GM11168 (cell line): ENCODE results near the gene RER1.

Experiments
- in situ Hi-C: fragments of 300-500 bp; cut with MboI; formaldehyde crosslinking; loops from one replicate; pipeline ENCODE4 v1.12.0; 2022; ENCODE audit warnings: low sequenced_read_pairs; ENCODE audit not compliant: unreplicated experiment

Gene RER1

DNA sequence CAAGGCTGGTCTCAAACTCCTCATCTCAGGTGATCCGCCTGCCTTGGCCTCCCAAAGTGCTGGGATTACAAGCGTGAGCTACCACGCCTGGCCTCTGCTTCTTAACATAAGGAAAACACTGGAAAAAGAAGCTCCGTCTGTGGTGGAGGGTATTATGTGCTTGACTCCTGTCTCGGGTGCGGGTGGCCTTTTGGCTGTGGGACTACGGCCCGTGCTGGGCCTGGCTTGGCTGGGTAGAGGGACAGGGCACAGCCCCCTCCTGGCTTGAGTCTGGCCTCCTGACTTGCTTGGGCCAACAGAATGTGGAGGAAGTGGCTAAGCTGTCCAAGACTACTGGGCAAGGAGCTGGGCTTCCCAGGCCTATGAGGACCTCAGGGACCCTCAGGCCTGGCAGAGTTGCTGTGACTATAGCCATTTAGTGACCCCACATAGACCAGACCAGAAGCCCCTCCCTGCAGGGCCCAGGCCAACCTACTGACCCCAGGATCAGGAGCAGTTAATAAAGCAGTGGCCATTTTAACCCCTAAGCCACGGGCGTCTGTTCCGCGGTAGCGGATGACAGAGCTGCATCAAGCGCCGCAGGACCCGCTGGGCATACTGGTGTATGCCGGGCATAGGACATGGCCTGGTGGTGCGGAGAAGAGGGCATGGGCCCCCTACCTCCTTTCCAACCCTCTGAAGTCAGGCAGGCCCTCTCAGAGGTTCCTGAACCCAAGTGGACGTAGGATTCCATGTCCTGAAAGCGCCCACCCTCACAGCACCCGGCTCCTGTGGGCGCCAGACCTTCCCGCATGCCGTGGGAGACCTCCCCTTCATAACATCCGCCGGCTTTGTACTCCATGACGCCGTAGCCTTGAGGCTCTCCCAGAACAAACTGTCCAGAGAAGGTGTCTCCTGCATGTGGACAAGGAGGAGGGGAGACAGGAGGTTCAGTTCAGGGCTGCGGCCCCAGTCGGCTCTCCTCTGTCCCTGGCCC lies 4.7 kb upstream of the RER1 start:
- in situ Hi-C loops = no loop called here

DNA sequence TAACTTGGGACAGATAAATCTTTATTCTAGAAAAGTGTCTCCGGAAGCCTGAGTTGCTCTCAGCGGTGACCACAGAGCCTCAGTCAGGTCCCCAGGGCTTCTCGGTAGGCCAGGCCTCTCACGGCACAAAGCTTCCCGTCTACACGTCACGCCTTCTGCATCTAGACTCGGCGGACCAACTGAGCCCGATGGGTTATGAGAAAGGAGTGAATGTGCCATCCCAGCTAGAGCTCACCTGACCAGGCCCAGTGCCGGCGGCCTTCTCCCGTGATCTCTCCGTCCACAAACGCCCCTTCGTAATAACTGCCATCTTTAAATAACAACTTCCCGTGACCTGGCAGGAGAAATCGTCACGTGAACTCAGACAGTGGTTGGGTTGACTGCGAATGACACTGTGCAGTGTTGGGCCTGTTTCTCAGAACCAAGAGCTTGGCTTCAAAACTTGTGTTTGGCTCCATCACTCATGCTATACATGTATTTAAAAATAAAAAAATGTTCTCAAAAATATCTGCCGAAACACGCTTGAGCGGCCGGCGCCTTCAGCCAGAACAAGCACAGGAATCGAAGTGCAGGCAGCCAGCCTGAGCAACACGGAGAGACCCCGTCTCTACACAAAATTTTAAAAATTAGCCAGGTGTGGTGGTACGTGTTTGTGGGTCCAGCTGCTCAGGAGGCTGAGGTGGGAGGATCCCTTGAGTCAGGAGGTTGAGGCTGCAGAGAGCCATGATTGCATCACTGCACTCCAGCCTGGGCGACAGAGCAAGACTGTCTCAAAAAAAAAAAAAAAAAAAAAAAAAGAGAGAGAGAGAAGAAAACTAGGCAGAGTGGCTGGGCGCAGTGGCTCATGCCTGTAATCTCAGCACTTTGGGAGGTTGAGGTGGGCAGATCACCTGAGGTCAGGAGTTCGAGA lies 3.4 kb upstream of the RER1 start:
- in situ Hi-C loops = no loop called here

DNA sequence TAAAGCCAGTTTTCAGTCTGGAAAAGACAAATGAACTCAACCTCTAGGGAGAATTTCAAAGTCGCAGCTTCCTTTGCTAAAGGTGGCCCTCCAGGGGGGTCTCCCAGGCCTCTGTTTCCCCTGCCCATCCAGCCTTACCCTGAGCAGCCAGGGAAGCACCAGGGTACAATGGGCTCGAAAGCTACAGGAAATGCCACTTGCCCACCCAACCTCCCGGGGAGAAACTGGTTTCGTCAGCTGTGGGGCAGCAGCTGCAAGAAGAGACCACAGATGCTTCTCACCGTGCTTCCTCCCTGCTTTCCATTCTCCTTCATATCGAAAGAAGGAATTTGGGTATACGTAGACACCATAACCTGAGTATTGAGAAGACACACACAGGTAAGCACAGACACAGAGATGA lies 2.0 kb upstream of the RER1 start:
- in situ Hi-C loops = no loop called here

DNA sequence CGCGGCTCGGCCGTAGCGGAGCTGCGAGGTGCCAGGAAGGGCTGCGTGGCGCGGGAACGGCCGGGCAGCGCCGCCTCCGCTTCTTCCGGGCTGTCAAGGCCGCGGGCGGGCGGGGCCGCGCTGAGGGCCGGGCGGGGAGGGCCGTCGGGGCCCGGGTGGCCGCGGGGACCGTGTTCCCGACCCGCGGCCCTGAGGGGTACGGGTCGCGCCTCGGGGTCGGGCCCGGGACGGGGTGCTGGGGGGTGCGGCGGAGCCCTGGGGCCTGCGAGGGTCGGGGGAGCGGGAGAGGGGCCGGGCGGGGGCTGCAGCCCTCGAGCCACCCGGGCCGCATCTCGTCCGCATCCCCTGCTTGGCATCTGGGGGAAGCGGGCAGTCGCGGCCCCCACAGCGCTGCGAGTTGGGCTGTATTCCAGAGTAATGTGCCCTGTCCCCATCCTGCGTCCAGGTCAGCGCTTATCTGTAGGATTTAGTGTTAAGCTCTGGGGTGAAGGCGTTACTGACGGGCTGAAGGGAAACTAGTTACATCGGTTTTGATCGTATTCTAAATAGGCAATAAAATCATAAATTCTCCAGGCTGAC lies 379 bp downstream of the RER1 start:
- in situ Hi-C loops = no loop called here

DNA sequence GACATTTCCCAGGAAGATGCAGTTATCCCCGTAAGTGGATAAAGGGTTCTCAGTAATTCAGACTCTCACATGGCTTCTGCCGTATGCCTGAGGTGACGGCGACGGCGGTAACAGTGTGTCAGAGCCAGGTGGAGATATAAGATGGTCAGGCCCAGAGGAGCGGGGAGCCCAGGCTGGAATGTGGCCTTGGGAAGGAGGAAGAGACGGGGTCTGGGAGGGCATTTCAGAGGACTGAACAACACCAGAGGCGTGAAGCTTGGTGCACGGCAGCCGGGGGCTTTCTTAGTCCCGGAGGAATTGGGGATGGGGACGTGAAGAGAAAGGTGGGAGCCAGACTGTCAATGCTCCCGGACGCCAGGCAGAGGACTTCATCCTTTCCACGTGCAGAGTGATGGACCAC lies 1.0 kb downstream of the RER1 start:
- in situ Hi-C loops = no loop called here

DNA sequence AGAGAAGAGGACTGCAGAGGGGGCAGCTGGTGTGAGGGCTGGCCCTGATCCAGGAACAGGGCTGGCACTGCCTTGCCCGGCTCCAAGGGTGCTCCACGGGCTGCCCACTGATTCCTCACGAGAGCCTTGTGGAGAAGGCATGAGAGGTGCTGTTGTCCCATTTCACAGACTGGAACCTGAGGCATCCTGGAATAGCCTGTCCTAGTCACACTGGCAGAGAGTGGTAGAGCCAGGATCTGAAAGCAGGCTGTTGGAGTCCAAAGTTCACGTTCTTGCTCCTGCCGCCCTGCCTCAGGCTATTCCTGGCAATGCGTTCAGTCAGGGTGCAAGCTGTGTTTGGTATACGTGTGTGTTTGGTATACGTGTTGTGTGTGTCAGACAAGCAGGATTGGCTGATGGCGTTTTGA lies 1.8 kb downstream of the RER1 start:
- in situ Hi-C loops = no loop called here

- in situ Hi-C loops = no loop called here
Measured at GRCh38 chr1:2394220-2394619, 2.6 kb downstream of the RER1 start.

GRCh38 chr1:2394761-2395160 lies 3.1 kb downstream of the RER1 start:
- in situ Hi-C loops = no loop called here

DNA sequence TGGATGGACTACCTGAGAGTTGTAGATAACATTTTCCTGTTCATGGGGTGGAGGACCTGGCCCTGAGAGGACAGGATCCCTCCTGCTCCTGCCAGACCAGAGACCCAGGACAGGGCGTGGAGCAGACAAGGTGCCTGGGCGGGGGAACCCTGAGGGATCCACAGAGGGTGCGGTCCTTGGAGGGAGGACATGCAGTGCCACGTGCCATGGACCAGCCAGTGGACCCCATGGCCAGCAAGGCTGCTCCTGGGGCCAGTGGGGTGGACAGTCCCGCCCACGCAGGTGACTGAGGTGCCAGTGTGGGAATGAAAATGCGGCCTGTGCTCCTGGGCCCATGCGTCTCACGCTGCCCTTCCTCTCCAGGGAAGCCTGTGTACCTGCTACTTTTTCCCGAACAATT lies 3.6 kb downstream of the RER1 start:
- in situ Hi-C loops = no loop called here

GRCh38 chr1:2396059-2396458 lies 4.4 kb downstream of the RER1 start:
- in situ Hi-C loops = no loop called here

GRCh38 chr1:2396476-2396875 lies 4.8 kb downstream of the RER1 start:
- in situ Hi-C loops = no loop called here

- in situ Hi-C loops = no loop called here
Measured at GRCh38 chr1:2397007-2397679, 5.5 kb downstream of the RER1 start.

- in situ Hi-C loops = no loop called here
Measured at GRCh38 chr1:2398871-2399270, 7.2 kb downstream of the RER1 start.

DNA sequence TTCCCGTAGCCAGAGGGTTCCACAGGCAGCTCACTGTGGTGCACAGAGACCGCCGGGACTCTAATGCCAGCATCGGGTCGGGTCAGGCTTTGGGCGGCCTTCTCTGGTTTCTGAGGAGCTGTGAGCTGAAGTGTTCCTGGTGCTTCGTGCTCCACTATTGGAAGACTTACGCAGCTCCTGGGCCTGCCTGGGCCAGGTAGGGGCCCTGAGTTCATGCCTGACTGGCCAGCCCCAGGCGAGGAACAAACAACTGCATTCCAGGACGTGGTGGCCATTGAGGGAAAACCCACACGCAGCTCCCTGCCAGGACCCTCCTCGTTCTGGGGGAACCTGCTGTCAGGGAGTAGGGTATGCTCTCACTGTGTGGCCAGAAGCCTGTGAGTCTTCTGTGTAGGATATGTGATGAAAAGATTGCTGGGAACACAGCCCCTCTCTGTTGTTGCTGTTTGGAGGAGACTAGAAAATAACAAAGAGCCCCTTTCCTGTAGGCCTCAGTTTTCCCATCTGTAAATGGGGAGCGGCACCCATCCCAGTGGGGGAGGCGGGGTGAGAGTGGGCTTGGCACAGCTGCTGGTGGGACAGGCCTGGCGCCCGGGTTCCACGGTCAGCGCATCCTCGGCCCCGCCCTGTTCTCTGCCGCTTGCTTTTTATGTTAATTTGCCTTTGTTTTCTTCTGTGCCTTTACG lies 8.4 kb downstream of the RER1 start:
- in situ Hi-C loops = no loop called here

DNA sequence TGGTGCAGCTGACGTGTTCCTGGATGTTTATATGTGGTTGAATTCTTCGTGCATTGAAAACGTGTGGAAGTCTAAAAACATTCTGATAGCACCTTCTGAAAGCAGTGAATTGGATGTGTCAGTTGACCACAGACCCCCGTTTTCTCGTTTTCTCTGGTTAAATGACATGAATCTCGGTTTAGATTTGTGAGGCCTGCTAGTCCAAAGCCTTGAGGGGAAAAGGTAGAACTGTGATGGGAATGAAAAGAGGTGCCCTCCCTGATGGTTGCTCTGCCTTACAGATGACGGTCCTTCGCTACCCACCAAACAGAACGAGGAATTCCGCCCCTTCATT lies 8.9 kb downstream of the RER1 start:
- in situ Hi-C loops = no loop called here

DNA sequence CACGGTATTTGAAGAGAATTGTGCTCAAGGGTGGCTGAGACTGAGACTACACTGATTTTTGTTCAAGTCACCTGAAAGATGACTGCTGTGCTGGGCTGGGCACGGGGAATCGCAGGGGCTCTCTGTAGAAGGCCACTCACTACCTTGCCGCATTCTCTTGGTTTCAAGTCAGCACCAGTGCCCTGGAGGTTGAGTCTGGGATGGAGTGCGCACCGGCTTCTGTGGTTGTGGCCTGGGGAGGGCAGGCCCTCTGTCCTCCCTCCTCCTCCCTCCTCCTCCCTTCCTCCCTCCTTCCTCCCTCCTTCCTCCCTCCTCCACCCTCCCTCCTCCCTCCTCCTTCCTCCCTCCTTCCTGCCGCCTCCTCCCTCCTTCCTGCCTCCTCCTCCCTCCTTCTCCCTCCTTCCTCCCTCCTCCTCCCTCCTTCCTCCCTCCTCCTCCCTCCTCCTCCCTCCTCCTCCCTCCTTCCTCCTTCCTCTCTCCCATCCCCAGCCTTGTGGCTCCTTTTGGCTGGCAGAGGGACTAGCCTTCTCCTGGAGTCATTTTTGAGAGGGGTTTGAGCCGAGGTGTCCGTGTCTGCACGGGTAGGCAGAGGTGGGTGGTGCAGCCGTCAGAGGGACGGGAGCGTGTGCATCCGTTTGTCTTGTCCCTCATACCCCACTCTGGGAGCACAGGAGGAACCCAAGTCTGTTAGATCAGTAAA lies 9.5 kb downstream of the RER1 start:
- in situ Hi-C loops = no loop called here

GRCh38 chr1:2402420-2402819 lies 10.8 kb downstream of the RER1 start:
- in situ Hi-C loops = no loop called here

- in situ Hi-C loops = no loop called here
Measured at GRCh38 chr1:2403273-2403672, 11.6 kb downstream of the RER1 start.
